ENCODE results near the gene TGFB2. TPM values are rescaled to one million over a fixed set of nuclear protein-coding genes. Genes with fewer than 3 reads are reported as not detected.

TGFB2 gene
- polyA plus RNA-seq, 1 donor (not counting 4 experiments of a cell fraction or from before 2014, with no cell fraction given), result 21.5 TPM

GRCh38 chr1:218314316-218314715 is 30.8 kb upstream of the TGFB2 start:
- H3K36me3 ChIP-seq (ENCODE audit: control insufficient read depth in 2 of 2, extremely low read depth in 1 of 2, insufficient read depth in 2 of 2, low read length in 2 of 2), result peaks cover 0 to 3% of the 10 kb centered on the region in 2 experiments
- FAIRE-seq (no peak), DNase-seq (ENCODE audit: low read depth, low spot score) (no peak)
- no peak overlapping the region for H3K9ac ChIP-seq (ENCODE audit: control insufficient read depth, extremely low read depth, insufficient read depth, low read length)
- H3K4me2 ChIP-seq (ENCODE audit: control insufficient read depth, extremely low read depth, insufficient read depth, low read depth, low read length), result no peak overlapping the region
- no peaks in the 10 kb centered on the region for H3K9me3 ChIP-seq (ENCODE audit: control insufficient read depth, low read depth, low read length)
- H4K20me1 ChIP-seq (ENCODE audit: control insufficient read depth, extremely low read depth, insufficient read depth, low read length), result no peaks in the 10 kb centered on the region
- H3K79me2 ChIP-seq (ENCODE audit: control insufficient read depth, insufficient read depth, low read length), result no peaks in the 10 kb centered on the region
- no peak overlapping the region for H2AFZ ChIP-seq (ENCODE audit: control insufficient read depth, low read length)
- H3K4me1 ChIP-seq (ENCODE audit: control insufficient read depth, extremely low read depth, insufficient read depth, low read length), result no peaks in the 10 kb centered on the region
- H3K27ac ChIP-seq (ENCODE audit: control insufficient read depth, insufficient read depth, low read length), result no peak overlapping the region
- dilution Hi-C loops (cut with MboI; ENCODE audit: extremely low pct_ligation_motif_present, low sequenced_read_pairs), result no loop called here
- H3K9me1 ChIP-seq (ENCODE audit: control insufficient read depth, extremely low read depth, insufficient read depth, low read length), result no peaks in the 10 kb centered on the region
- H3K27me3 ChIP-seq (ENCODE audit: control insufficient read depth, extremely low read depth, insufficient read depth, low read length), result no peaks in the 10 kb centered on the region
- no peak overlapping the region for H3K4me3 ChIP-seq (ENCODE audit: control insufficient read depth in 2 of 3, extremely low read depth in 1 of 3, insufficient read depth in 2 of 3, low read depth in 1 of 3, low read length in 3 of 3)
- no peak for TF ChIP-seq EZH2 (IDR thresholded peaks at IDR 0.05; ENCODE audit: low read length)
- no peak for TF ChIP-seq CTCF (optimal IDR thresholded peaks at IDR 0.05 in 1 of 3, IDR thresholded peaks at IDR 0.05 in 1 of 3, conservative IDR thresholded peaks at IDR 0.05 in 1 of 3; ENCODE audit: extremely low read depth in 1 of 3, insufficient read depth in 2 of 3, low read length in 3 of 3)

- Histone ChIP-seq H2AFZ (ENCODE audit: control insufficient read depth, low read length) (no peak overlapping the region), H3K27ac (ENCODE audit: control insufficient read depth, insufficient read depth, low read length) (no peak overlapping the region), H3K27me3 (ENCODE audit: control insufficient read depth, extremely low read depth, insufficient read depth, low read length) (no peaks in the 10 kb centered on the region), H3K9ac (ENCODE audit: control insufficient read depth, extremely low read depth, insufficient read depth, low read length) (no peak overlapping the region), H3K79me2 (ENCODE audit: control insufficient read depth, insufficient read depth, low read length) (no peaks in the 10 kb centered on the region), H3K4me1 (ENCODE audit: control insufficient read depth, extremely low read depth, insufficient read depth, low read length) (no peaks in the 10 kb centered on the region), H3K36me3 (ENCODE audit: control insufficient read depth in 2 of 2, extremely low read depth in 1 of 2, insufficient read depth in 2 of 2, low read length in 2 of 2) (peaks cover 0 to 3% of the 10 kb centered on the region in 2 experiments), H3K4me2 (ENCODE audit: control insufficient read depth, extremely low read depth, insufficient read depth, low read depth, low read length) (no peak overlapping the region), H3K9me1 (ENCODE audit: control insufficient read depth, extremely low read depth, insufficient read depth, low read length) (no peaks in the 10 kb centered on the region), H4K20me1 (ENCODE audit: control insufficient read depth, extremely low read depth, insufficient read depth, low read length) (no peaks in the 10 kb centered on the region), H3K4me3 (ENCODE audit: control insufficient read depth in 2 of 3, extremely low read depth in 1 of 3, insufficient read depth in 2 of 3, low read depth in 1 of 3, low read length in 3 of 3) (no peak overlapping the region), H3K9me3 (ENCODE audit: control insufficient read depth, low read depth, low read length) (no peaks in the 10 kb centered on the region)
- FAIRE-seq (no peak), DNase-seq (ENCODE audit: low read depth, low spot score) (no peak)
- TF ChIP-seq CTCF (optimal IDR thresholded peaks at IDR 0.05 in 1 of 3, IDR thresholded peaks at IDR 0.05 in 1 of 3, conservative IDR thresholded peaks at IDR 0.05 in 1 of 3; ENCODE audit: extremely low read depth in 1 of 3, insufficient read depth in 2 of 3, low read length in 3 of 3) (no peak), EZH2 (IDR thresholded peaks at IDR 0.05; ENCODE audit: low read length) (no peak)
- dilution Hi-C loops (cut with MboI; ENCODE audit: extremely low pct_ligation_motif_present, low sequenced_read_pairs), result no loop called here
Measured at GRCh38 chr1:218315638-218316037, 29.5 kb upstream of the TGFB2 start.

All from keratinocyte (primary cell).